ENCODE results near the gene AREG.

- TF ChIP-seq EZH2 (IDR thresholded peaks at IDR 0.05; ENCODE audit: low read length, missing control alignments) (no peak), CTCF (conservative IDR thresholded peaks at IDR 0.05 in 1 of 2, IDR thresholded peaks at IDR 0.05 in 1 of 2; ENCODE audit: low read depth in 1 of 2, low read length in 2 of 2) (no peak)
Observed at GRCh38 chr4:74474345-74475090, 29.6 kb downstream of the AREG start.

Data from fibroblast of lung (primary cell).